HTR-8/SVneo (cell line): ENCODE results near the gene NPTX1.

Experiments
- DNase-seq: peaks from one replicate; pipeline ENCODE4 v3.0.0; 2011; ENCODE audit warnings: low spot score, mixed read lengths; ENCODE audit not compliant: insufficient read length
- FAIRE-seq: peaks from 2 replicates; lab custom pipeline; 2011; peaks lifted over from hg19 to GRCh38; lab: Jason Lieb, UNC

Gene NPTX1

GRCh38 chr17:80447790-80448189 is 28.6 kb downstream of the NPTX1 start:
- no peak for FAIRE-seq
- no peak for DNase-seq

- DNase-seq, result peak; percentile 23
- peak; percentile 85 for FAIRE-seq
Measured at GRCh38 chr17:80446645-80447405, 29.6 kb downstream of the NPTX1 start.

- no peak for FAIRE-seq
- no peak for DNase-seq
Measured at GRCh38 chr17:80445726-80446110, 30.7 kb downstream of the NPTX1 start.

GRCh38 chr17:80445007-80445725 is 31.2 kb downstream of the NPTX1 start:
- DNase-seq (no peak), FAIRE-seq (no peak)

GRCh38 chr17:80444644-80444979 is 31.8 kb downstream of the NPTX1 start:
- FAIRE-seq, result no peak
- no peak for DNase-seq

GRCh38 chr17:80443916-80444643 is 32.3 kb downstream of the NPTX1 start:
- no peak for FAIRE-seq

GRCh38 chr17:80443498-80443897 is 32.9 kb downstream of the NPTX1 start:
- DNase-seq, result no peak
- FAIRE-seq, result no peak

More at GRCh38 chr17:80443916-80444643, 32.3 kb downstream of the NPTX1 start:
- DNase-seq, result no peak

- DNase-seq (no peak), FAIRE-seq (no peak)
Measured at GRCh38 chr17:80442764-80443163, 33.6 kb downstream of the NPTX1 start.

- FAIRE-seq (no peak), DNase-seq (no peak)
Measured at GRCh38 chr17:80442323-80442659, 34.1 kb downstream of the NPTX1 start.

- DNase-seq (no peak), FAIRE-seq (no peak)
Measured at GRCh38 chr17:80441598-80442322, 34.6 kb downstream of the NPTX1 start.

- no peak for FAIRE-seq
- peak; percentile 57 for DNase-seq
Measured at GRCh38 chr17:80441133-80441578, 35.3 kb downstream of the NPTX1 start.

GRCh38 chr17:80439499-80439898 is 36.9 kb downstream of the NPTX1 start:
- FAIRE-seq, result no peak

GRCh38 chr17:80438806-80439205 is 37.6 kb downstream of the NPTX1 start:
- DNase-seq (no peak), FAIRE-seq (no peak)

More at GRCh38 chr17:80439499-80439898, 36.9 kb downstream of the NPTX1 start:
- DNase-seq, result no peak

- FAIRE-seq, result no peak
- no peak for DNase-seq
Measured at GRCh38 chr17:80437532-80437931, 38.9 kb downstream of the NPTX1 start.

GRCh38 chr17:80433916-80434666 is 42.3 kb downstream of the NPTX1 start:
- no peak for FAIRE-seq
- no peak for DNase-seq

- FAIRE-seq (no peak), DNase-seq (no peak)
Measured at GRCh38 chr17:80432961-80433550, 43.4 kb downstream of the NPTX1 start.

- FAIRE-seq (no peak), DNase-seq (no peak)
Measured at GRCh38 chr17:80432350-80432955, 44.0 kb downstream of the NPTX1 start.

- FAIRE-seq (no peak), DNase-seq (no peak)
Measured at GRCh38 chr17:80431246-80432195, 44.9 kb downstream of the NPTX1 start.
